Measurements from ENCODE around the gene ABCC11.

GRCh38 chr16:48124266-48124665 is 123.1 kb downstream of the ABCC11 start:
- TF ChIP-seq YY1 (IDR thresholded peaks at IDR 0.05; ENCODE audit: insufficient read depth, insufficient read length) (no peak), SUZ12 (IDR thresholded peaks at IDR 0.05; ENCODE audit: extremely low read depth, insufficient read depth, insufficient read length) (no peak)

Measured in NT2/D1 (cell line).